SIG-M5 (cell line): Measurements from ENCODE around the gene NKX1-2.
A peak's percentile ranks its signal among the peaks of the same experiment; 100 is the strongest.
"Not testable (repeated sequence)": the region's sequence is repeated elsewhere in the genome, so short reads cannot be mapped to it uniquely, and the experiment has no call there.

ENCODE experiments used
- DNase-seq: peaks from one replicate; lab custom pipeline; 2025; lab: John Stamatoyannopoulos, UW

The NKX1-2 gene

DNA sequence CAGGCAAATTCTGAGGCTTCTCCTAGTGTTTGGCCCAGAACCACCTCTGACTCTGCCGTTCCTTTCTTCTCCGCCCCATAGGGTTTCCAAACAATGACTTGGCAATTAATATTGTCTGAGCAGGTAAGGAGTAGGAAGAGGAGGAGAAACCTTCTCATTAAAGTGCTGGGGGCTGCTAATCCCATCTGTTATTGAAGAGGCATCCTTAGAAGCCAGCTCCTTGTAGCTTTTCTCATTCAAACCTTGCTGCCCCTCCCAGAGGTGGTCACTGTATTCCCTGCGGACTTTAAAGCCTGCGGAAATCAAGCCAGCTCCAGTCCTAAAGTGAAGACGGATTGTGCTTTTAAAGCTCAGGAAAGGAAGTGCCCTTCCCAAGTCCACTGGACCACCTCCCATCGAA, 1.4 kb upstream of the NKX1-2 start:
- no peak for DNase-seq

DNA sequence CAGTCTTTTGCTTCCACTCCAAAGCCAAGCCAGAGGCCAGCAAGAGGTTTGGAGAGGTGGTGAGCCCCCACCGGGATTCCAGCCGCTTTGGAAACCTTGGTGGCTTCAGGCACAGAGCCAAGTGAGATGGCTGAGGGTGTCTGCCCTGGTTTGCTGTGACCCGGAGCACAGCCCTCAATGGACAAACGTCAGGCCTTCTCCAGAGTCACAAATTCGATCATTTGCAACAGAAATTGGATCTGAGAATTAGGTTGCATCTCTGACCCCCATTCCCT, 885 bp upstream of the NKX1-2 start:
- no peak for DNase-seq

DNA sequence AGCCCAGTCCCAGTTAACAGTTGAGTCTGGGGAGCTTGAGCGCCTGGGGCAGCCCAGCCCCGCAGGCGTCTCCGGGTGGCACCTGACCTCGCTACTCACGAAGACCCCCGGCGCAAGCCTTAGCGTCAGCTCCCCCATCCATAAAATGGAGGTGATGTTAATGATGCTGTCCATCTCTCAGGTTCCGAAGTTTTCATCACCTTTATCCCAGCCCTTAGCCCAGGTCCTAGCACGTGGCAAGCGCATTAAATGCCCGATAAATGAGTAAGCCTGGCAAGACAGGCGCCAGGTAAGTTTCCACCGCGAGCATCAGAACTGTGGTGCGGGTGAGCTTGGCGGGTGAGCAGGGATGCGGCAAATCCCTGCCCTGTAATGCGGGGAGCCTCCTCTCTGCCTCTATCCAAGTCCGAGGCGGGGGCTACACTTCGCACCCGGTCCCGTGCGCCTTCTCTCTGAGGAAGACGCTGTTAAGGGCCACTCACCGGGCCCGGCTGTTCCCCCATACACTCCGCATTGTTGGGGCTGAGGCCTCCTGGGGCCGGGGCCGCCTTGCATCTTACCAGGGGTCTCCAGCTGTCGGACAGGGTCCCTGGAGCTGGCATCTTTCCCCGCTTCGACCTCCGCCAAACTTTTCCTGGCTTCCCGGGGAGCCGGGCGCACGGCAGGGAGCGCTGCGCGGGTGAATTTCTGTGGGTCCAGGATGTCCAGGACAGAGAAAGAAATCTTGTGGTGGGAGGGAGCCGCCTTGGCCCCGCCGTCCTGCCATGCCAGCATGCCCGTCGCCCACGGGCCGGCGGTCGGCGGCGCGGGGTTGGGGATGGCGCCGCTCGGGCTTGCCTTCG, 444 bp downstream of the NKX1-2 start:
- no peak for DNase-seq

DNA sequence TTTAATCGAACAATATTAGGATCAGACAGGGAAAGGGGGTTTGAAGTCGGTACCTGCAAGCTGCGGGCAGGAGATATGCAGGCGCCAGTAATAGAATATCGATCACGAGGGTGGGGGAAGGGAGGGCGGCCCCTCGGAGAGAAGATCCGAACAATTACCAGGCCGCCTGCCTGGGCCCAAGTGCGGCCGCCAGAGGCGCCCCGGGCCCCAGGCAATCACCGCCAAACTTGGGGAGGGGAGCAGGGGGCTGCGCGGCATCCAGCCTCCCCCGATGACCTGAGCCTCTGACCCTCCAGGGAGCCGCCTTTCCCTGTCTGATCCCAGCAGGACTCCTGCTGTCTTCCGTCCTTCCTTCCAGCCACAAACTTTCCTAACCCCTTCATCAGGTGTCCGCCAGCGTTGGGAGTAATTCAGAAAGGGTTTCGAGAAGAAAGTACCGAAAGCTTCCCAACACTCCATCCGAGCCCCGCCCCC, 1.1 kb downstream of the NKX1-2 start:
- no peak for DNase-seq

DNA sequence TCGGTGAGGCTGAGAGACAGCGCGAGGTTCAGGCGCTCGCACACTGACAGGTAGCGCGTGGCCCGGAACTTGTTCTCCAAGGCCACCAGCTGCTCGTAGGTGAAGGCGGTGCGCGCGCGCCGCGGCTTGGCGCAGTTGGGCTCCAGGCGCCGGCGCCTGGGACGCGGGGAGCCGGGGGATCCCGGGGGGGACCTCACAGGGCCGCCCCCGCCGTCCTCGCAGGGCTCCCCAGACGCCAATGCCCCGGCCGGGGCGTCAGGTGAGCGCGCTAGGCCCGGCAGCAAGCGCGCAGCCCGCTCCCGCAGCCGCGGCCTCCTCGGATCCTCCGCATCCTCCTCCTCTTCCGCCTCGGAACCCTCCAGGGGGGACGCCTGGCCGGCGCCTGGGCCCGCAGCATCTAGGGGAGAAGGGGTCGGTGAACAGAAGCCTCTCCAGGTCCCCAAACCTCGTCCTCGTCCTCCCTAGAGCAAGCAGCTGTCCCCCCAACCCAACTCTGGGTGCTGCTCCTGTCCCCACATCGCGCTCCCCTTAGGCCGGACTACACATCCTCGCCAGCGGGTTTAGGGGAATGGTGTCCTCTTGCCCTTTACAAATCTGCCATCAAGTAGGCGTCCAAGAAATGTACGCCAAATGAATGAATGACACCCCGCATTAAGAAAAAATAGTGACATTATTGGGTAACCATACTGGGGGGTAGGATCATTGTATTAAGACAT, 1.9 kb downstream of the NKX1-2 start:
- no peak for DNase-seq

DNA sequence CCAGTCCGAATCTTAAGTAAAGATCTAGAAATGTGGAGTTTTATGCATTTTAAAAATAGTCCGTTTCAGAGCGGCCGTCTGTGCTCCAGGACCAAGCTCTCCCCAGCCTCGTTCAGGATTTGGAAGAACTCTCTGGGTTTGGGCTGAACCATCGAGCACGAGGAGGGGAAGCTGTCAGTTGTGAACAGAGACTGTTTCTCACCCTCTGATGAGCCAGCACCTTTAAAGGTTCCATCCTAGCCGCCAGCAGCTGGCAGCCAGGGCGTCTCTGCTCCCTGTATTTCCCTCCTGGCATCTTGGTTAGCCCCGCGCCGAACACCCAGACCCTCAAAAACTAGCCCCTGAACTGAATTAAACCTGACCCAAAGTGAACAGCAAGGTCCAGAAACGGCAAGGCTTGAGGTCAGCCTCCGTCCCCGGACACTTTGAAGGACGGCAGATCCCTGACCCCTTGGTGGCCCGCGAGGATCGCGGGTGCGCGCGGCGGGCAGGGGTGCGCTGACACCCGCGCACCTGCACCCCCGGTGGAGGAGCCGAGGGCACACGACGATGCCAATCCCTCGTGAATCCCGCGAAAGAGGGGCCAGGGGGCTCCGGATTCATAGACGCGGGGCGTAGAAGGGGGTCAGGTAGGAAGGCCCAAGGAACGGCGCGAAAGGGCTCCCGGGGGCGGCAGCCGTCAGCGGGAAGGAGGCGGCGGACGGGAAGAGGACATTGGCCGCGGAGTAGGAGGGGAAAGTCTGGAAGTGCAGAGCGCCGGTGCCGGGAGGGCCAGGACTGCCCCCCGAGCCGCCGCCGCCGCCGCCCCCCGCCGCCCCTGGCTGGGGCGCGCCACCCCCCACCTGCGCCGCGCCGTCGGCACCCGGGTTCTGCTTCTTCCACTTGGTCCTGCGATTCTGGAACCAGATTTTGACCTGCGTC, 2.7 kb downstream of the NKX1-2 start:
- no peak for DNase-seq

DNA sequence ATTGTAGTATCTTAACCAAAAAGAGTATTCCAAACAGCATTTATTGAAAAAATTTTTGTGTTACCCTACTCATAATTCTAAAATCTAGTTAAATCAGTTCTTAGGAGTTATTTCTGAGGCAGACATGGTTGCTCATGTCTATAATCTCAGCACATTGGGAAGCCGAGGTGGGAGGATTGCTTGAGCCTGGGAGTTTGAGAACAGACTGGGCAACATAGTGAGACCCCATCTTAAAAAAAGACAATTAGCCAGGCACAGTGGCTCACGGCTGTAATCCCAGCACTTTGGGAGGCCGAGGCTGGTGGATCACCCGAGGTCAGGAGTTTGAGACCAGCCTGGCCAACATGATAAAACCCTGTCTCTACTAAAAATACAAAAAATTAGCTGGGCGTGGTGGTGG, 8.1 kb downstream of the NKX1-2 start:
- DNase-seq, result not testable (repeated sequence)

DNA sequence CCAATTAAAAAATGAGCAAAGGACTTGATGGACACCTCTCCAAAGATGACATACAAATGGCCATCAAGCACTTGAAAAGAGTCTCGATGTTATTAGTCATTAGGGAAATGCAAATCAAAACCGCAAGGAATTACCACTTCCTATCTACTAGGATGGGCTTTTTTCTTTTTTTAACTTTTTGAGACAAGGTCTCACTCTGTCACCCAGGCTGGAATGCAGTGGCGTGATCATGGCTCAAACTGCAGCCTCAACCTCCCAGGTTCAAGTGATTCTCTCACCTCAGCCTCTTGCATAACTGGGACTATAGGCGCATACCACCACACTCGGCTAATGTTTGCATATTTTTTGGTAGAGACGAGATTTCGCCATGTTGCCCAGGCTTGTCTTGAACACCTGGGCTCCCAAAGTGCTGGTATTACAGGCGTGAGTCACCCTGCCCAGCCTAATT, 13.6 kb downstream of the NKX1-2 start:
- DNase-seq, result no peak

DNA sequence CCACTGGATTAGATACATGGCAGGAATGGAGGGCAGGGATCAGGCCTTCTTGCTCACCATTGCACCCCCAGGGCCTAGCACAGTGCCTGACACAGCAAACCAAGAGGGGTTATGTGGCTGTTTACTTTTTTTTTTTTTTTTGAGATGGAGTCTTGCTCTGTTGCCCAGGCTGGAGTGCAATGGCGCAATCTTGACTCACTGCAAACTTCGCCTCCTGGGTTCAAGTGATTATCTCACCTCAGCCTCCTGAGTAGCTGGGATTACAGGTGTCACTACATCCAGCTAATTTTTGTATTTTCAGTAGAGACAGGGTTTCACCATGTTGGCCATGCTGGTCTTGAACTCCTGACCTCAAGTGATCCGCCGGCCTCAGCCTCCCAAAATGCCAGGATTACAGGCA, 14.2 kb downstream of the NKX1-2 start:
- not testable (repeated sequence) for DNase-seq

DNA sequence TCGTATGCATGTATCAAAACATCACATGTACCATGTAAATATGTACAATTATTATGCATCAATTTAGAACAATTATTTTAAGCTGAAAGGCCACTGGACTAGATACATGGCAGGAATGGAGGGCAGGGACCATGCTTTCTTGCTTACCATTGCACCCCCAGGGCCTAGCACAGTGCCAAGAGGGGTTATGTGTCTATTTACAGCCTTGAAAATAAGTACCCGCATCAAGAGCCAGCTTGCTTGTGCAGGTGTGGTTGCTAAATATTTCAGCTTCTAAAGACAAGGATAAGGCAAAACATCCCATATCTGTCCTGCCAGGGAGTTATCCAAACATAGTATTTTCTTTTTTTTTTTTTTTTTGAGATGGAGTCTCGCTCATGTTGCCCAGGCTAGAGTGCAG, 16.4 kb downstream of the NKX1-2 start:
- no peak for DNase-seq

DNA sequence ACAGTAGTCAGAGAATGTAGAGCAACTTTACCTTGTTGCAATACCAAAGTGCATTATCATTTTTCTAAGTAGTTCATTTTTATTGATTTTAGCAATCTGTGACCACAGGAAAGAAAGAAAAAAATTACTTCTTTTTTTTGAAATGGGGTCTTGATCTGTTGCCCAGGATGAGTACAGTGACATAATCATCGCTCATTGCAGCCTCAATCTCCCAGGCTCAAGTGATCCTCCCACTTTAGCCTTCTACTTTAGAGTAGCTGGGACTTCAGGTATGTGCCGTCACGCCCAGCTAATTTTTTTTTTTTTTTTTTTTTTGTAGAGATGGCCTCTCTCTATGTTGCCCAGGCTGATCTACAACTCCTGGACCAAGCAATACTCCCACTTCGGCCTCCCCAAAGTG, 19.8 kb downstream of the NKX1-2 start:
- no peak for DNase-seq

DNA sequence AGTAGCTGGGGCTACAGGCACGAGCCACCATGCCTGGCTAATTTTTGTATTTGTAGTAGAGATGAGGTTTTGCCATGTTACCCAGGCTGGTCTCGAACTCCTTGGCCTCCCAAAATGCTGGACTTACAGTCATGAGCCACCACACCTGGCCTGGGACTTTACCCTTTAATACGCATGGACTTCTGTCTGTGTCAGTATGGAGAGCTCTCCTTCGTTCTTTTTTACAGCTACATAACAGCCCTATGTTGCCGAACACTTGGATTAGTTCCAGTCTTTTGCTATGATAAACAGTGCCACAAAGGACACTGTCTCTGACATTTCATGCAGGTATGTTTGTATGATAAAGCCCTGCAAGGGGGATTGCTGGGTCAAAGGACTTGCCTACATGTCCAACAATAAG, 20.3 kb downstream of the NKX1-2 start:
- no peak for DNase-seq

DNA sequence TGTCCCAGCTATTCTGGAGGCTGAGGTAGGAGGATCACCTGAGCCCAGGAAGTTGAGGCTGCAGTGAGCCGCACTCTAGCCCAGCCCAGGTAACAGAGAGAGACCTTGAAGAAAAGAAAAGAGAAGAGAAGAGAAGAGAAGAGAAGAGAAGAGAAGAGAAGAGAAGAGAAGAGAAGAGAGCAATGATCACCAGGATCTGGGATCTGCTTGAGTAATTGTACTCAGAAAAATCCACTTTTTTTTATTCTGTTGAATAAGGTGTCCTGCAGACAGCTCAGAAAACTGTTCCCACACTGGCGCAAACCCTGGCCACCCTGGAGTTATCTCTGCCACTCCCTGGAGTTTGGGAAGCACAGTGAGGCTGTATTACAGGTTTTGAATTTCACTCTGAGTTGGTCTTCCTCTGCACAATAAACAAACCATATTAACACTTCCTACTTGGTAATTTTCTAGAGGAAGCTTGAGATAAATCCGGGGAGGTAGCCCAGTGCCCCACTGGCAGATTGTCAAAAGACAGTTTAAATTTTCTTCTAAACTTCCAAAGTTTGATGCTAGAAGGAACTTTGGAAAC, 21.5 kb downstream of the NKX1-2 start:
- DNase-seq, result no peak

DNA sequence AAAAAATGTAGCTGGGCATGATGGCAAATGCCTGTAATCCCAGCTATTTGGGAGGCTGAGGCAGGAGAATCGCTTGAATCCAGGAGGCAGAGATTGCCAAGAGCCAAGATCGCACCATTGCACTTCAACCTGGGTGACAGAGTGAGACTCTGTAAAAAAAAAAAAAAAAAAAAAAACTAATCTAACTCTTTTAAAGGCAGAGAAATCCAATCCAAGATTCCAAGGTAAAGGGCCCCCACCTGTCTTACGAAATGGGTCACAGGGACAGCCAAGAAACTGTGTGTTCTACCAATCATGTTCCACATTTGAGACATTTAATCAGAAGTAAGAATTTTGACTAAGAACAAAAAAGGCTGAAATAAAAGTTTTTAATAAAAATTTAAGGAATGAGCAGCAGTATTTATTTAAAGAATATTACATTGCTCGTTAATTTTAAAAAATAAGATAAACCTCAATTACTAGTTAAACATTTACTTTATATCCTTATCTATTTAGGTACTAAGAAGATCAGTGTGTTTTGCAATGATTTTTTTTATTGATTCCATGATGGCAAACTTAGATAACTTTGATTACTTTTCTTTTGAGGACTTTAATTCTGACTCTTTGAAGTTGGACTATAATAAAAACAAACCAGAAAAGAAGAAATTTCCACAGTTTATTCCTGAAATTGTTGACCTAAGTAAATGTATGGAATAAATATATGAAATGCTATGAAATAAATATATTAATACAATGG, 24.4 kb downstream of the NKX1-2 start:
- no peak for DNase-seq

DNA sequence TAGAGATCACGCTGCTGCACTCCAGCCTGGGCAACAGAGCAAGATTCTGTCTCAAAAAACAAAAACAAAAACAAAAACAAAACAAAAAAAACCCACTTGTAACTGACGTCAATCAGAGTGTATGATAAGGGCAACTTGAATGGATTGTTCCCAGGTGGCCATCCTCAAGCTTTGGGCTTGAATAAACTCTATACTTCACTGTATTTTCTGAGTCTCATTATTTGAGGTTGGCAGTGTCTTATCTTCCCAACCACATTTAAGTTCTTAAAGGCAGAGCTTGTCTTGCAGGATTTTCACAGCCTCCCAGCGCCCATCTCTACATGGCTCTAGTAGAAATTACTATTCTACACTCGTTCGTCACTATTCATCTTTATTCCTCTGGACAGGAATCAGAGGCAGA, 26.0 kb downstream of the NKX1-2 start:
- no peak for DNase-seq

DNA sequence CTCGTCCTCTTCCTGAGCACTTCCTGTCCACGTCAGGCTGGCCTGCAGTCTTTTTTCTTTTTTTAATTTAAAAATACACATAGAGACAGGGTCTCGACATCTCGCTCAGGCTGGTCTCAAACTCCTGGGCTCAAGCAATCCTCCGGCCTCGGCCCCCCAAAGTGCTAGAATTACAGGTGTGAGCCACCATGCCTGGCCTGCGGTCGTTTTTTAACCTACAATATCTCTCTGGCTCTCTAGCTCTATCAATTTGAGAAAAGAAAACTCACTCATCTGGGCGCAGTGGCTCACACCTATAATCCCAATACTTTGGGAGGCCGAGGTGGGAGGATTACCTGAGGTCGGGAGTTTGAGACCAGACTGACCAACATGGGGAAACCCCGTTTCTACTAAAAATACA, 27.1 kb downstream of the NKX1-2 start:
- DNase-seq, result no peak

DNA sequence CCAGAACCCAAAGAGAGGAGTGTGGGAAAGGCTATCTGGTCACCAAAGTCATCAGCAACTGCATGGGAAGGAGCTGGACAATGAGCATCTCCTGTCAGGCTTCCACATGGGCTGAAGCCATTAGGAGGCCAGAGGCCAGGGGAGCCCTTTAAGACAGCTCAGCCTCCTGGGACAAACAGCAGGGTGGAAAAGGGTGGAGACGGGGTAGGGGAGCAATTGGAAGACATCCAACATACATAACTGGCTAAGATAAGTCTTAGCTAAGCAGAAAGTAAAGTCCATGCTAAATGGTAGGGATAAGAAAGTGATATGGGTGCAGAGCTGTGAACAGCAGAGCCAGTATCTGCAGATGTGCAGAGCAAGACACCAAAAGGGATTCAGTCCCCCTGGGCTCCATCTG, 29.6 kb downstream of the NKX1-2 start:
- DNase-seq, result no peak

DNA sequence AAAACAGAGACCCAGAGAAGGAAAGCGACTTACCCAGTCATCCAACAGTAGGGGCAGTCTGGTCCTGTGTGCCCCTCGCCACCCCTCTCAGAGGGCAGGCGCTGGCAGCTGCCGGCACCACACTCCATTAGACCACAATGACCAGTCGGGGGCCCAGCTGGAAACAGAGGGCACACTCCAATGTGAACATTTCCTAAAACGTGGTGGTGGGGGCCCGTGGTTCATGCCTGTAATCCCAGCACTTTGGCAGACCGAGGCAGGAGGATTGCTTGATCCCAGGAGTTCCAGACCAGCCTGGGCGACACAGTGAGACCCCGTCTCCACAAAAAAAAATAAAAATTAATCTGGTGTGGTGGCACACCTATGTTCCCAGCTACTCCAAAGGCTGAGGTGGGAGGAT, 30.2 kb downstream of the NKX1-2 start:
- no peak for DNase-seq

DNA sequence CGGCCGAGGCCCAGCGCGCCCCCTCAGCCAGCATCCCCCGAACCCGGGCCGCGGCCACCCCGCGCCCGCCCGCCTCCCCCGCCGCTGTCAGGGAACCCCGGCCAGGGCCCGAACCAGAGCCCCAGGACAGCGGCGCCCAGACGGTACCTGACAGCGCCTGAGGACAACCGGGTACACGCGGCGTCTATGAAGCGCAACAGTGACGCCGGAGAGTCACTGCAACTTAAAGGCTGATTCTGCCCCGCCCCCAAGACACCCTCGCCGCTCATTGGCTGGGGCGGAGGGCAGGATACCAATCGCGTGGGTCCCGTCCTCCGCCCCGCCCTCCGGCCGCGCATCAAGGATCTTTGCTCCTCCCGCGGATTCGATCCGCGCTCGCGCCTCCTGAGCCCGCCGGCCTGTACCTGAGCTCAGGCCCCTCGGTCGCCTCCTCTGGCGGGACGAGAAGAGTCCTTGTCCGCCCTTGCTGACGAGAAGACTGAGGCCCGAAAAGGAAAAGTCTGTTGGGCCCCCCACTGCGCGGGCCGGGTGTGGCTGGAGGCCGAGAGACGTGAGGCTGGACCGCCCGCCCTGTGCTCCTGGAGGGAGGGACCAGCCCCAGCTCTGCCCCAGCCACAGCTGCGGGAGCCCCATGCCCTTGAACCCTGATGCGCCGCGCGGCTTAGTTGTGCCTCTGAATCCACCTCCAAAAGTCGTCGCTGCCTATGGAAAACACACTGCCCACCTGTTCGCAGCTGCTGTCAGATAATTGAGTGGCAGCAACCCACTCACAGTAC, 30.9 kb downstream of the NKX1-2 start, which contains the start of gene OAT:
TSS of gene OAT (minus strand) at position 198 of the 776 bp plus-strand sequence. CDS start 6,752 bp downstream, outside the sequence.
- DNase-seq, result peak; percentile 25

DNA sequence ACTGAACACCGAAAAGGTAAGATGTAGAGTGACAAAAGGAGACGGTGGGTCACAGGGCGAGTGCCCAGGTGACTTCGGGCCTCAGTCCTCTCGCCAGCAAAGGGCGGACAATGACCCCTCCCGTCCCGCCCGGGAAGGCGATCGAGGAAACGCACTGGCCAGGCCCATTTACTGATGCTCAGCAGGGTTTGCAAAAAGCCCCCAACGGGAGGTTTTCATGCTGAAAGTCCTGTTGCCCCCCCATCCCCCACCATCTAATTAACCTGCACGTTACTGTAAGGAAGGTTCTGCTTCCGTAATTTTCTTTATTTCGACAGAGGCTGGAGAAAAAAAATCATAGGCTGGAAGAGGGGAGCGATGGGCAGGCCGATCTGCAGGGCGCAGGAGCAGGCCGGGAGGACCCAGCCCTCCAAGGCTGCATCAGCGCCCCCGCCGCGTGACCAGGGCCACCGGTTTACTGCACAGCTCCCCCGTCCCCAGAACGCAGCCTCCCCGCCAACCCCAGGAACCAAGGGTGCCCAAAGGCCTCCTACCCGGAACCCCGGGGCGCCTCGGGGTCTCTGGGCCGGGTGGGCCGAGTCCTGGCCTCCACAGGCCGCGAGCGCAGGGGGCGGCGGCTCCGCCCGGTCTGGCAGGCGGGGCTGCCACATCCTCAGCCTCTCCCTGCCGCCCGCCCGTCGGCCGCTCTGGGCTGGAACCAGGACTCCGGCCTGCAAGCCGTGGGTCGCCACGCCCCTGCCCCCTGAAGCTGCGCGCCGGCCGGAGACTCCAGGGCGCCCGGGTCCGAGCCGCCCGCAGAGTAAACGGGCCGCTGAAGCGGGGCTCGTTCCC, 31.7 kb downstream of the NKX1-2 start:
- DNase-seq, result no peak
